GM19438 (cell line): ENCODE measurements around the gene ABCA2.
A peak's percentile ranks its signal among the peaks of the same experiment; 100 is the strongest.

Experiments
- ATAC-seq: cut with Tn5 transposase; IDR thresholded peaks from one replicate; pipeline ENCODE4 v1.9.1; 2021; ENCODE audit warnings: low read depth; ENCODE audit not compliant: unreplicated experiment

The ABCA2 gene

GRCh38 chr9:137027369-137028262, at the start of gene ABCA2:
TSS of gene ABCA2 (minus strand) at chr9:137028237. CDS start at chr9:137028140, 97 bp downstream.
- ATAC-seq, result no peak

DNA sequence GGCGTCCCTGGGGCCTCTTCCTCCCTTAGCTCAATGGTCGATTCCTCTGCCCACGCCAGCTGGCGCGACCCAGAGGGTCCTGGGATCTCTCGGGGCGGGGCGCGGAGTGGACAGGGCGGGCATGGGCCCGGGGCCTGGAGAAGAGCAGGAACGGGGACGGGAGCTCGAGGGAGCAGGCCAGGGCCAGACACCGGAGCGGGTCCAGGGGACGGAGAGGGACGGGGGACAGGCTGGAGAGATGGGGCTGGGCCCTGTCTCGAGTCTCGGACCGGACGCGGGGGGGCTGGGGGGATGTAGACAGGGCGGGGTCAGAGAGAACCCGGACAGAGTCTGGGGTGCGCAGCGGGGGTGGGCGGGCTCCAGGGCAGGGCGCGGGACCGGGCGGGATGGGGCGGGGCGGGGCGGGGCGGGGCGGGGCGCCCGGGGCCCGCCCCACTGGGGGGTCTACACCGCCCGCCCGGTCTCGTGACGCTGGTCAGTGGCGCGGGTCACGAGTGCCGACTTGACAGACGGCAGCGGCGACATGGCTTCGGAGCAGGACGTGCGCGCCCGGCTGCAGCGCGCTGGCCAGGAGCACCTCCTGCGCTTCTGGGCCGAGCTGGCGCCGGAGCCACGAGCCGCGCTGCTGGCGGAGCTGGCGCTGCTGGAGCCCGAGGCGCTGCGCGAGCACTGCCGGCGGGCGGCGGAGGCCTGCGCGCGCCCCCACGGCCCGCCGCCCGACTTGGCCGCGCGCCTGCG, 49.1 kb upstream of the ABCA2 start, which contains the start of gene UAP1L1:
TSS of gene UAP1L1 (plus strand) at position 508 of the 738 bp plus-strand sequence. CDS start at position 524, 16 bp downstream.
- peak; percentile 42 for ATAC-seq

DNA sequence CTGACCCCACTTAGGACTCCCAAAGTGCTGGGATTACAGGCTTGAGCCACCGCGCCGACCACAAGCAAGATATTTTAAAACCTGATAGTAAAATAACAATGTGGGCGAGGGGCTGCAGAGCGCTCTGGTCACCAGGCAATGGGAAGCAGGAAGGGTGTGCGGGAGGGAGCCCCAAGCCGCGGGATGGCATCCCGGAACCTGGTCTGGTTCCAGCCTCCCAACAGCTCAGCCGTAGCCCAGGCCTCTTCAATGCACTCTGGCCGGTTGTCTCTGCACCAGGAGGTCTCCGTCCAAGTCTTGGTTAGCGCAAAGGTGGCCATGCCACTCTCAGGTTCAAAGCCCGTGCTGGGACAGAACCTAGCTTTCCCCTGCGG, 48.6 kb upstream of the ABCA2 start:
- ATAC-seq, result no peak

GRCh38 chr9:137075275-137075775, 47.3 kb upstream of the ABCA2 start:
- no peak for ATAC-seq

- no peak for ATAC-seq
Measured at GRCh38 chr9:137074657-137075274, 46.7 kb upstream of the ABCA2 start.

DNA sequence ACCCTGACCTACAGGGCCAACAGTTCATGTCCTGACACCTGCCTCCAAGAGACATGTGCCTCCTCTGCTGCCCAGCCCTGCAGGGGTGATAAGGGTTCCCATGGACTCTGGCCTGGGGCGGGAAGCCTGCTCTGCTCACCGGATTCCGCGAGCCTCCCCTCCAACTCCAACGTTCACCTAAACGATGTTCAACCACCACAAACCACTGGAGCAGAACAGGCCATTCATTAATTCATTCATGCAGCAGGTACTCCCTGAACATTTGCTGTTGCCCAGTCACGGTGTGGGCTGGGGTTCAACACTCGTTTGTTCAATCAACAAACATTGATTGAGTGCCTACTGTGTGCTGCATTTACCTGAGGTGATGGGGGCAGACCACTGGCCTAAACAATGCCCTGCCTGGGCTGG, 46.0 kb upstream of the ABCA2 start:
- ATAC-seq, result no peak

- ATAC-seq, result no peak
Measured at GRCh38 chr9:137071282-137071681, 43.2 kb upstream of the ABCA2 start.

DNA sequence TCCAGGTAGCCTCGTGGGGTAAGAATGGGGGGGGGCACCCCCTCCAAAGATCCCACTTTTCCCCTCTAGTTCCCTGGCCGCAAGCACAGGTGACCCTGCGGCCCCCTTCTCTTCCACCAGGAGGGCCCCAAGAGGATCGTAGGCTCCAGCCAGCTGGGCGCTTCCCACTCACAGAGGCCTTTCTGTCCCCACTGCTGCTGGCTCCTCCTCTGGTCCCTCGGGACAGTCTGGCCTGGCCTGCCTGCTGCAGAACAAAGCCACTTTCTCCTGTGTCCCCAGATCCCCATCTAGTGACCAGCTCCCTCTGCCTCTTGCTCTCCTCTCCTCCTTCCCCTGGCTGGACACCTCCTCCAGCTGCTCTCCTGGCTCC, 42.9 kb upstream of the ABCA2 start:
- ATAC-seq, result peak; percentile 20

DNA sequence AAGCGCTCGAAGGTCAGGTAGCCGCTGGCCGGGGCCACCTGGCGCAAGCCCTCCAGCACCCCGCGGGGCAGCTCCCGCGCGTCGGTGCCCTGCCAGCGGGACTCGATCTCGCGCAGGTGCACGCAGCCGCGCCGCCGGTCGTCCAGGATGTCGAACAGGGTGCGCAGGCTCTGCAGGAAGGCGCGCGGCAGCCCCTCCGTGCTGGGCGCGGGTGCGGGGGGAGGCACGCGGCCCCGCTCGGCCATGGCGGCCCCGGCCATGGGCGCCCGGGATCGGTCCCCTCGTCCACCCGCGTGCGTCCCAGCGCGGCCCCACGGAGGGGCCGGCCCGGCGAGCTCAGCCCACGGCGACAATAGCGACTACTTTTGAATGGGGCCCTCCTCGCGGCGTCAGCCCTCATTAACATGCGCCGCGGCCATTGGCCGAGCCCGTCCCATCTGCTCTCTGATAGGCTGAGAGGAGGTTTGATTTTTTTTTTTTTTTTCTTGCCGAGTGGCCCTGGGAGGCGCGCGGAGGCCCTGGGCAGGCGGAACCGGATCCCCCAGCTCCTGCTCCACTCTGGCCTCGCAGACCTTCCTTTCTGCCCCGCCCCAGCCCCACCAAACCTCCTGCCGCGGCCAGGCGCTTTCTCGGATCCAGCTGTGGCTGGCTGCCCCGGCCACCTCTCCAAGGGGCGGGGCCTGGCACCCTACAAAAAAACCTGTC, 42.3 kb upstream of the ABCA2 start, which contains the start of gene SAPCD2:
TSS of gene SAPCD2 (minus strand) at position 357 of the 705 bp plus-strand sequence. CDS start at position 260, 97 bp downstream.
- ATAC-seq, result peak; percentile 44

GRCh38 chr9:137069508-137070091, 41.6 kb upstream of the ABCA2 start:
- no peak for ATAC-seq

DNA sequence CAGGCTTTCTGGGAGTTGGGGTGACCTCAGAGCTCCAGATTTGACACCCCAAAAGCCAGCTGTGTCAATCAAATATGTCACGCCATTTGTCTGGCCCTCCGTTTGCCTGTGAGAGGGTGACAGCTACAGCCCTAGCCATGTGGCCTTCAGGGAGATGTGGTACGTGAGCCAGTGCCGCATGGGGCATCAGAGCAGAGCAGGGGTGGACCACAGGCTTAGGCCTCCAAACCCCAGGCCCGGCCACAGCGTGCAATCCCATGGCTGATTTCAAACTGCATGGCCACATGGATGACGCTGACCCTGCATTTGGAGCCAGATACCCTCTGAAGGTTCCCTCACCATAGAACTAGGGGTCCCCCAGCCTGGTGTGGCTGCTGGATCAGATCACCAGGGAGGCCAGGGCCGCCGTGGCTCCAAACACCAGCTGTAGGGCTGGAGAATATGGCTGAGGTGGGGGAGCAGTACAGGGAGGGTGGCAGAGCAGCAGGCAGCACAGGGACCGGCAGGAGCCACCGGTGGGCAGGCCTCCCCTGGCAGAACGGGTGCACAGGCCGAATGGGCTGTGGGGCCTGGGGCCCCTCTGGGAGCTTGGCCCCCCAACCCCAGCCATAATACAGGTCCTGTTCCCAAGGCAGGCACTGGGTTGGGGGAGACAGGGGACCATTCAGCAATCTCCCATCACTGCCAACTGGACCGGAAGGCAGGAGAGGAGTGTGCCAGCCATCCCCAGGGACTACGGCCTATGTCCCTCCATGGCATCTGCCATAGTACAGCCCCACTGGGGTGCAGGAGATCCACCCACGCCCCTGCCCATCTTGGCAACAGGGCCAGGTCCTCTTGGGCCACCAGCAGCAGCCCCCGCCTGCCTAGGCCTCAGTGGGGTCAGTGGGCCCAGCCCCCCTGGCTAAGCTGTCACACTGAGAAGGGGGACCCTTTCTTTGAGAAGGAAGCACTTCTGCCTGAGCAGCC, 40.8 kb upstream of the ABCA2 start:
- ATAC-seq, result no peak

DNA sequence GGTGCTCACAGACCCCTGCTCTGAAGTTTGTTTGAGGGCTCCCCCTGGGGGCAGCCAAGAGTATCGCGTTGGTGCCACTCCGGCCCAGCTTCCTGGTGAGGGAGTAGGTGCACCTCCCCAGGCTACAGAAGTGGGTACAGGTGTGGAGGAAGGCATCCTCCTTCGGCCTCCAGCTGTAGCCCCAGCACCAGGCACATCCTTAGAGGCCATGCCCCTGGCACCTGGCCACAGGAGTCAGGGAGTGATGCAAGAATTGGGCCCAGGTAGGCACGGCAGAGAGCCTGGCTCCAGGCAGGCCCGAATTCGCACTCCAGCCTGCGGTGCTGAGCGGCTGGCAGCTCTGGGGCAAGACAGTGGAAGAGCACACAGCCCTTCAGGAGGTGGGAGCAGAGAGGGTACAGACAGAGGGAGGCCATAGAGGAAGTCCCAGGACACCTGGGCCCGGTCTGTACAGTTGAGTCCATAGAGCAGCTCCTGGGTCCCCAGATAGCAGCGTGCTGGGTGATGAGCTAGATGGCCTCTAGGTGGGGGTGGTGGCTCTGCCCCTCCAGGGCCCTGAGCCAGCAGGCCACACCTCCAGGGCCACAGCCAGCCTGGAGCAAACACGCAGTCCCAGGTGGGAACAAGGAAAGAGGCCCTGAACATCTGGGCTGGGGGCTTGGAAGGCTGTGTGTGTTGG, 40.0 kb upstream of the ABCA2 start:
- ATAC-seq, result peak; percentile 39

- ATAC-seq, result no peak
Measured at GRCh38 chr9:137066096-137066861, 38.2 kb upstream of the ABCA2 start.

- no peak for ATAC-seq
Measured at GRCh38 chr9:137065336-137065967, 37.4 kb upstream of the ABCA2 start.

DNA sequence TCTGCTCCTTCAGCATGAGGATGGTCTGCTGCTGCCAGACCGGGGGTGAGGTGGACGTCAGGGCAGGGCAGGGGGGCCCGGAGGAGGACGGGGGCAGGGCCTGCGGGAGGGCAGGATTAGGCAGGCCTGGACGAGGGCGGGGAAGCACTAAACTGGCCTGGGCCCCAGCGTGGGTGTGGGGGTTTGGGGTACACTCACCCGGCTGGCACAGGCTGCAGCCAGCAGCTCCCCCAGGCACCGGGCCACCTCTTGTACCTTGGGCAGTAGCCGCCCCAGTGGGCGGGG, 36.8 kb upstream of the ABCA2 start:
- ATAC-seq, result no peak

GRCh38 chr9:137064027-137064879, 36.2 kb upstream of the ABCA2 start:
- no peak for ATAC-seq
